OCI-LY3 (cell line): ENCODE data around the gene PIM3.

ENCODE experiments used
- CTCF ChIP-seq: fragments of 200-600, 300-600 bp; sonication (generic); IDR thresholded peaks from 2 replicates; pipeline ENCODE4 v1.5.1; 2014; ENCODE audit warnings: antibody characterized with exemption, low read length, low read depth
- EZH2phosphoT487 ChIP-seq: fragments of 200-600 bp; shearing (Covaris generic); IDR thresholded peaks from 2 replicates; pipeline ENCODE4 v1.6.1; 2018; ENCODE audit warnings: antibody characterized with exemption, mixed run types, low read depth

DNA sequence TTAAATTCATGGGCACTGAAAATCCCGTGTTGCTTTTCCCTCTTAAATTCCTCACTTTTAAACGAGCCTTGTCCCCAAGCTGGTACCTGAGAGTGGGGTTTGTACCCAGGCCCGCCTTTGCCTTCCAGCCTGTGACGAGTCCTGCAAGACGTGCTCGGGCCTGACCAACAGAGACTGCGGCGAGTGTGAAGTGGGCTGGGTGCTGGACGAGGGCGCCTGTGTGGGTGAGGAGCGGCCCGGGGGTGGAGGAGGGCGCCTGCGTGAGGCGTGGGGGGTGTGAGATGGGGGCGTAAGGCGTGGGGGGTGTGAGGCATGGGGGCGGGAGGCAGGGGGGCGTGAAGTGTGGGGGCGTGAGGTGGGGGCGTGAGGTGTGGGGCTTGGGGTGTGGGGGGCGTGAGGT is 38.1 kb upstream of the PIM3 start:
- no peak for TF ChIP-seq CTCF
- no peak for TF ChIP-seq EZH2phosphoT487
